ENCODE measurements around the gene ADGRG1. TPM values are rescaled to one million over a fixed set of nuclear protein-coding genes. Genes with fewer than 3 reads are reported as not detected.
A peak's percentile ranks its signal among the peaks of the same experiment; 100 is the strongest.

Gene ADGRG1
- total RNA-seq, 1 experiment from 2014 or later: 13.1 TPM

DNA sequence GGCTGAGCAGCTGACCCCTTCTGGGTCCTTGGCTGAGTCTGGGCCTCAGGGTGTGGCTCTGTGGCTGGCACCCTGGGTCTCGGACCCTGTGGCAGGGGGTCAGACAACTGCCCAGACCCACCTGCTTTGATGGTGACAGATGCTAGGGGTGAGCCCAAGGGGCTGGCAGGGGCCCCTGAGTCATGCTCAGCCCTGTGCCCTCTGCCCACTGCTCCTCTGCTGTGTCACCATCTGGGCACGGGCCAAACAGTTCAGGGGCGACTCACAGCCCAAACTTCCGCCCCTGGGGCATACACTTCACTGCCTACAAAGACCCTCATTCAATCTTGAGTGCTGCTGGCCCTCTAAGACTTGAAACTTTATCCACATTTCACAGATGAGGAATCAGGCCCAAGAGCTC lies 5.7 kb downstream of the ADGRG1 start:
- in situ Hi-C loops (cut with HindIII; ENCODE audit: low pct_unique_long_range_greater_than_20kb, low sequenced_read_pairs): no loop called here
- CTCF ChIA-PET: interaction anchor here (1.1 kb wide), 1 partner anchor 32 kb away, joined by 3 read pairs; no protein-coding TSS in a partner anchor
- Histone ChIP-seq H3K9me3 (ENCODE audit: control insufficient read depth, insufficient read depth, low read depth, low read length) (no peaks in the 10 kb centered on the region), H3K4me3 (ENCODE audit: low read depth in 2 of 2, low read length in 2 of 2) (no peak overlapping the region), H3K4me1 (ENCODE audit: control insufficient read depth, insufficient read depth, low read length) (peaks cover 27% of the 10 kb centered on the region), H3K36me3 (ENCODE audit: control insufficient read depth, insufficient read depth, low read length) (no peaks in the 10 kb centered on the region), H3K27ac (ENCODE audit: low read length) (no peak overlapping the region), H3K27me3 (ENCODE audit: control insufficient read depth, insufficient read depth, low read length) (no peaks in the 10 kb centered on the region)
- no peak for TF ChIP-seq TCF7L2 (IDR thresholded peaks at IDR 0.05; ENCODE audit: low read depth, low read length)
- TF ChIP-seq, protein P1, sequence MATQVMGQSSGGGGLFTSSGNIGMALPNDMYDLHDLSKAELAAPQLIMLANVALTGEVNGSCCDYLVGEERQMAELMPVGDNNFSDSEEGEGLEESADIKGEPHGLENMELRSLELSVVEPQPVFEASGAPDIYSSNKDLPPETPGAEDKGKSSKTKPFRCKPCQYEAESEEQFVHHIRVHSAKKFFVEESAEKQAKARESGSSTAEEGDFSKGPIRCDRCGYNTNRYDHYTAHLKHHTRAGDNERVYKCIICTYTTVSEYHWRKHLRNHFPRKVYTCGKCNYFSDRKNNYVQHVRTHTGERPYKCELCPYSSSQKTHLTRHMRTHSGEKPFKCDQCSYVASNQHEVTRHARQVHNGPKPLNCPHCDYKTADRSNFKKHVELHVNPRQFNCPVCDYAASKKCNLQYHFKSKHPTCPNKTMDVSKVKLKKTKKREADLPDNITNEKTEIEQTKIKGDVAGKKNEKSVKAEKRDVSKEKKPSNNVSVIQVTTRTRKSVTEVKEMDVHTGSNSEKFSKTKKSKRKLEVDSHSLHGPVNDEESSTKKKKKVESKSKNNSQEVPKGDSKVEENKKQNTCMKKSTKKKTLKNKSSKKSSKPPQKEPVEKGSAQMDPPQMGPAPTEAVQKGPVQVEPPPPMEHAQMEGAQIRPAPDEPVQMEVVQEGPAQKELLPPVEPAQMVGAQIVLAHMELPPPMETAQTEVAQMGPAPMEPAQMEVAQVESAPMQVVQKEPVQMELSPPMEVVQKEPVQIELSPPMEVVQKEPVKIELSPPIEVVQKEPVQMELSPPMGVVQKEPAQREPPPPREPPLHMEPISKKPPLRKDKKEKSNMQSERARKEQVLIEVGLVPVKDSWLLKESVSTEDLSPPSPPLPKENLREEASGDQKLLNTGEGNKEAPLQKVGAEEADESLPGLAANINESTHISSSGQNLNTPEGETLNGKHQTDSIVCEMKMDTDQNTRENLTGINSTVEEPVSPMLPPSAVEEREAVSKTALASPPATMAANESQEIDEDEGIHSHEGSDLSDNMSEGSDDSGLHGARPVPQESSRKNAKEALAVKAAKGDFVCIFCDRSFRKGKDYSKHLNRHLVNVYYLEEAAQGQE (IDR thresholded peaks at IDR 0.05; ENCODE audit: insufficient read depth in 1 of 2, low read depth in 2 of 2, low read length in 1 of 2): no peak
- intact Hi-C loops (cut with micrococcal nuclease; ENCODE audit: unreplicated experiment): loop anchor here (5.0 kb wide), 1 partner anchor 42 kb away; no protein-coding TSS in a partner anchor
- ATAC-seq (no peak), DNase-seq (ENCODE audit: low read depth, low spot score) (no peak)
- POLR2A ChIA-PET: no interaction called here
- no TSS peak for BruUV-seq (replicated peaks)

DNA sequence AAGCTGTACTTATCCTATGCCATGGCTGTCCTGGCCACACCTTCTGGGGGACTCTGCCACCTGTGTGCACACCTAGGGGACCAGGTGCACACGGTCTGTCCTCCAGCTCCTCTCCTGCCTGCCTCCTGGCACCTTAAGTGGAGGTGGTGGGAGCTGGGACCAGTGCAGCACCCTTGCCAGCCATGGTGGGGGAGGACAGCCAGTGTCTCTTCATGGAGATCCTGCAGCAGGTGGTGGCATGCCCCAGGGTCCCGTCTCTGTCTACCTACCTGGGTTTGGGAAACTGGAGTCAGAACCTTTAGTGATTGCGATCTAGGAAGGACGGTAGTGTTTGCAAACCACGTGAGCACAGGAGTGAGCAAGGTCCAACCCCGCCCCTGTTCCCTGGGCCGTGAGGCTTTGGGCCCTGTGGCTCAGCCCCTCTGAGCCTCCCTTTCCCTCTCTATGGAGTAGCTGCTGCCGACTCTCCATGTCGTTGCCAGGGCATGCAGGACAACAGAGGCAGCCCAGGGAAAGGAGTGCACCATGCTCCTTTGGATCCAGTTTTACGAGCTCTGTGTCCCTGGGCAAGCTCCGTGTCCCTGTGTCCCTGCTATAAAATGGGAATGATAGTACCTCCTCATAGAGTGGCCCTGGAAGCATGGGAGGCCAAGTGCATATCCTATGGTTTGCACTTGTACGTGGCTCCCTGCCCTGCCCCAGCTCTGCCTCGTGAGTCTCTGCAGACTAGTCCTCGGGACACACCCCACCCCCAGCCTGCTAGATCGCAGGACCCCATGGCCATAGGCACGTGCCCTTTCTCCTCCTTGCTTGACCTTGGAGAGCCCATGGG lies 7.1 kb downstream of the ADGRG1 start:
- ATAC-seq (peak; percentile 12; the same call in 1 of the 2 replicates), DNase-seq (ENCODE audit: low read depth, low spot score) (no peak)
- intact Hi-C loops (cut with micrococcal nuclease; ENCODE audit: unreplicated experiment) (no loop called here), in situ Hi-C loops (cut with HindIII; ENCODE audit: low pct_unique_long_range_greater_than_20kb, low sequenced_read_pairs) (no loop called here)
- no peak overlapping the region for H3K27ac ChIP-seq (ENCODE audit: low read length)
- ChIA-PET CTCF (no interaction called here), POLR2A (no interaction called here)
- H3K36me3 ChIP-seq (ENCODE audit: control insufficient read depth, insufficient read depth, low read length): no peaks in the 10 kb centered on the region
- peaks cover 20% of the 10 kb centered on the region for H3K4me1 ChIP-seq (ENCODE audit: control insufficient read depth, insufficient read depth, low read length)
- no peaks in the 10 kb centered on the region for H3K27me3 ChIP-seq (ENCODE audit: control insufficient read depth, insufficient read depth, low read length)
- BruUV-seq (replicated peaks): no TSS peak
- no peak overlapping the region for H3K4me3 ChIP-seq (ENCODE audit: low read depth in 2 of 2, low read length in 2 of 2)
- TF ChIP-seq TCF7L2 (IDR thresholded peaks at IDR 0.05; ENCODE audit: low read depth, low read length) (no peak), SIN3A (IDR thresholded peaks at IDR 0.05; ENCODE audit: borderline replicate concordance, insufficient read depth, low read depth, low read length) (no peak), POLR2AphosphoS5 (IDR thresholded peaks at IDR 0.05; ENCODE audit: low read depth, low read length) (no peak)
- TF ChIP-seq, protein P1 (IDR thresholded peaks at IDR 0.05; ENCODE audit: insufficient read depth in 1 of 2, low read depth in 2 of 2, low read length in 1 of 2): no peak
- TF ChIP-seq, protein P2, sequence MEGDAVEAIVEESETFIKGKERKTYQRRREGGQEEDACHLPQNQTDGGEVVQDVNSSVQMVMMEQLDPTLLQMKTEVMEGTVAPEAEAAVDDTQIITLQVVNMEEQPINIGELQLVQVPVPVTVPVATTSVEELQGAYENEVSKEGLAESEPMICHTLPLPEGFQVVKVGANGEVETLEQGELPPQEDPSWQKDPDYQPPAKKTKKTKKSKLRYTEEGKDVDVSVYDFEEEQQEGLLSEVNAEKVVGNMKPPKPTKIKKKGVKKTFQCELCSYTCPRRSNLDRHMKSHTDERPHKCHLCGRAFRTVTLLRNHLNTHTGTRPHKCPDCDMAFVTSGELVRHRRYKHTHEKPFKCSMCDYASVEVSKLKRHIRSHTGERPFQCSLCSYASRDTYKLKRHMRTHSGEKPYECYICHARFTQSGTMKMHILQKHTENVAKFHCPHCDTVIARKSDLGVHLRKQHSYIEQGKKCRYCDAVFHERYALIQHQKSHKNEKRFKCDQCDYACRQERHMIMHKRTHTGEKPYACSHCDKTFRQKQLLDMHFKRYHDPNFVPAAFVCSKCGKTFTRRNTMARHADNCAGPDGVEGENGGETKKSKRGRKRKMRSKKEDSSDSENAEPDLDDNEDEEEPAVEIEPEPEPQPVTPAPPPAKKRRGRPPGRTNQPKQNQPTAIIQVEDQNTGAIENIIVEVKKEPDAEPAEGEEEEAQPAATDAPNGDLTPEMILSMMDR (IDR thresholded peaks at IDR 0.05): no peak
- no peaks in the 10 kb centered on the region for H3K9me3 ChIP-seq (ENCODE audit: control insufficient read depth, insufficient read depth, low read depth, low read length)
